Metanephros (tissue), 2 donors: ENCODE results near the gene FCRL1. TPM values are rescaled to one million over a fixed set of nuclear protein-coding genes. Genes with fewer than 3 reads are reported as not detected.

Experiments used
- small RNA-seq: library from RNA; depleted of rRNA; stranded (forward); fragments of <200 nt; gene quantifications from one replicate; pipeline ENCODE3, GENCODE V24; 2014; ENCODE audit warnings: low replicate concordance
- total RNA-seq: library from RNA; depleted of rRNA; stranded (reverse); fragments of >200 nt; gene quantifications from one replicate; pipeline ENCODE4 v1.2.3, GENCODE V29; 2014

The FCRL1 gene
- total RNA-seq, result 2.2 TPM

GRCh38 chr1:157819896-157820295 is at the start of gene FCRL1:
TSS of gene FCRL1 (minus strand) at chr1:157820120. CDS start at chr1:157820037, 83 bp downstream.

GRCh38 chr1:157841708-157842107 is 21.8 kb upstream of the FCRL1 start, which contains the start of gene CD5L:
TSS of gene CD5L (minus strand) at chr1:157841808. CDS start at chr1:157841701, 107 bp downstream.

DNA sequence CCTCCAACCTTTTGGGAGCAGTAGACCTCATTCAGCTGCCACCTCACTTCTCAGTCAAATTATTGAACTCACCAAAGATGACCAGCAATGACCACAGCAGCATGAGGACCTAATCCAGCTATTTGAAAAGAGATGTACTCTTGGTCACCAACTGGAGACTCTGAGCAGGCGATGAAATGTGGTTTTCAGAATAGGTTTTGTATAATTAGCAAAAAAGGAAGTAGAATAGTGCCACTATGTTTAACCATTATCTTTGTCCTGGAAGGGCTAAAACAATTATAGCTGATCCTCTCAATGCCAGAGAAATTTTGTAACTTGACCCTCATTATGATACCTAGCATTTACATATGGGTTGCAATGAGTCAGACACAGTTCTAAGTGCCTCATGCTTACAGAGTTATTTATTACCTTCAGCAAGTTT is 42.9 kb downstream of the FCRL1 start, which contains the start of gene FCRL2:
FCRL2 (minus strand) TSS at position 162 of the 421 bp plus-strand sequence; CDS start at position 103, 59 bp downstream.

Small RNA genes within 50 kb of the gene (small RNA-seq; reads per million reads assigned to genes)
- gene MRPS21P2, result not detected

Other genes with a start within 250 kb of the FCRL1 start
- gene FCRL4, start 222.0 kb downstream of the FCRL1 start, total RNA-seq, result not detected
- 0.06 TPM for gene FCRL3, start 119.4 kb downstream of the FCRL1 start, total RNA-seq
- 0.18 TPM for gene FCRL2, start 43.0 kb downstream of the FCRL1 start, total RNA-seq
- 0.35 TPM for gene CD5L, start 21.7 kb upstream of the FCRL1 start, total RNA-seq
- 120 TPM for gene KIRREL1, start 173.5 kb upstream of the FCRL1 start, total RNA-seq